HepG2 (cell line): ENCODE results near the gene ACTN1. TPM values are rescaled to one million over a fixed set of nuclear protein-coding genes. Genes with fewer than 3 reads are reported as not detected.

ENCODE experiments used
- NAIF1 ChIP-seq: sonication (generic); formaldehyde crosslinking; IDR thresholded peaks from 2 replicates; pipeline ENCODE4 v1.5.0; 2020; ENCODE audit warnings: mild to moderate bottlenecking, missing genetic modification reagents, borderline replicate concordance
- ONECUT2 ChIP-seq: sonication (generic); formaldehyde crosslinking; IDR thresholded peaks from 2 replicates; pipeline ENCODE4 v1.4.0; 2020; ENCODE audit warnings: missing genetic modification reagents
- SP1 ChIP-seq, 2 experiments: fragments of 450-650 bp in 1 of 2; sonication (generic) in 1 of 2; formaldehyde crosslinking in 1 of 2; IDR thresholded peaks; 2 replicates each; pipeline versions ENCODE4 v1.4.0 to v1.6.1; 2016 to 2020; ENCODE audit warnings: missing genetic modification reagents in 1 of 2
- U2AF2 ChIP-seq: fragments of 200-400 bp; formaldehyde crosslinking; IDR thresholded peaks from 2 replicates; pipeline ENCODE4 v1.6.1; 2017; ENCODE audit warnings: low read depth, mild to moderate bottlenecking, low read length
- ZNF207 ChIP-seq: fragments of 450-650 bp; IDR thresholded peaks from 2 replicates; pipeline ENCODE4 v1.6.1; 2016; ENCODE audit warnings: antibody characterized with exemption, borderline replicate concordance
- ZNF317 ChIP-seq: sonication (generic); formaldehyde crosslinking; IDR thresholded peaks from 2 replicates; pipeline ENCODE4 v1.5.0; 2020; ENCODE audit warnings: mild to moderate bottlenecking, missing genetic modification reagents
- ZNF761 ChIP-seq: sonication (generic); formaldehyde crosslinking; conservative IDR thresholded peaks from 2 replicates; pipeline ENCODE4 v1.4.0; 2020; ENCODE audit warnings: mild to moderate bottlenecking, missing genetic modification reagents
- polyA plus RNA-seq, 8 experiments: library from polyadenylated mRNA; depleted of rRNA in 3 of 8; stranded (reverse) in 7 of 8; unstranded in 1 of 8; fragments of >200 nt; fragmentation: Illumina TruSeq in 4 of 8; extraction: Trizol in 4 of 8; gene quantifications; 2 replicates each; pipeline versions ENCODE4 v1.2.1 to v1.2.3, GENCODE V29; 2011 to 2016; ENCODE audit warnings: low read depth in 4 of 8, missing spikeins in 1 of 8, mixed read lengths in 1 of 8; ENCODE audit not compliant: insufficient read depth in 1 of 8
- total RNA-seq, 5 experiments: library from RNA; depleted of rRNA; stranded (reverse); fragments of >200 nt; fragmentation: Illumina TruSeq; extraction: Trizol; gene quantifications; 2 replicates each; pipeline ENCODE4 v1.2.3, GENCODE V29; 2016; ENCODE audit warnings: low read depth in 1 of 5
- TF ChIP-seq, protein P1 (sequence below): sonication (generic); formaldehyde crosslinking; IDR thresholded peaks from 2 replicates; pipeline ENCODE4 v1.5.0; 2020; ENCODE audit warnings: missing genetic modification reagents
- TF ChIP-seq, protein P2 (sequence below): sonication (generic); formaldehyde crosslinking; IDR thresholded peaks from 2 replicates; pipeline ENCODE4 v1.4.0; 2020; ENCODE audit warnings: mild to moderate bottlenecking, missing genetic modification reagents
- TF ChIP-seq, protein P3 (sequence below): sonication (generic); formaldehyde crosslinking; IDR thresholded peaks from 2 replicates; pipeline ENCODE4 v1.5.0; 2020; ENCODE audit warnings: missing genetic modification reagents
- TF ChIP-seq, protein P4 (sequence below): sonication (generic); formaldehyde crosslinking; IDR thresholded peaks from 2 replicates; pipeline ENCODE4 v1.4.0; 2020; ENCODE audit warnings: low read depth, missing genetic modification reagents
- TF ChIP-seq, protein P5 (sequence below): sonication (generic); formaldehyde crosslinking; IDR thresholded peaks from 2 replicates; pipeline ENCODE4 v1.5.0; 2020; ENCODE audit warnings: mild to moderate bottlenecking, missing genetic modification reagents, borderline replicate concordance

The ACTN1 gene
- total and polyA plus RNA-seq, 2 of the 13 experiments (the other 11 are each of a cell fraction or from before 2014, with no cell fraction given): 58.6 to 162 TPM

DNA sequence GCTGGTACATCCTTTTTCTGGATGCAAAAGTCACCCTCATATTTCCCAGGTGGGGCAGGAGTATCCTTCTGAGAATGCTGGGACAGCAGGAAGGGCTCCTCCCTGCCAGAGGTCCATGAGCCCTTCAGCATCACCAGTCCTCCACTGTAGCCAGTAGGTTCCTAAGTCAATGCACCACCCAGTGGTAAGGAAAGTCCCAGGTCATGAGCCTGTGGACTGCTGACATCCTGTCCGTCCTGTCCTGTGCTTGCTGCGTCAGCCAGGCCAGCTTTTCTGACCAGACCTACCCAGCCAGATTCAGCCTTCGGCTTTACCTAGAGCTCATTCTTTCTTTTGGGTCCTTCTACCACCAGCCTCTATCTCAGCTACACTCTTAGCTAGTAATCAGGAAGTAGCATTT, 23.0 kb upstream of the ACTN1 start (continued):
- TF ChIP-seq, protein P1, sequence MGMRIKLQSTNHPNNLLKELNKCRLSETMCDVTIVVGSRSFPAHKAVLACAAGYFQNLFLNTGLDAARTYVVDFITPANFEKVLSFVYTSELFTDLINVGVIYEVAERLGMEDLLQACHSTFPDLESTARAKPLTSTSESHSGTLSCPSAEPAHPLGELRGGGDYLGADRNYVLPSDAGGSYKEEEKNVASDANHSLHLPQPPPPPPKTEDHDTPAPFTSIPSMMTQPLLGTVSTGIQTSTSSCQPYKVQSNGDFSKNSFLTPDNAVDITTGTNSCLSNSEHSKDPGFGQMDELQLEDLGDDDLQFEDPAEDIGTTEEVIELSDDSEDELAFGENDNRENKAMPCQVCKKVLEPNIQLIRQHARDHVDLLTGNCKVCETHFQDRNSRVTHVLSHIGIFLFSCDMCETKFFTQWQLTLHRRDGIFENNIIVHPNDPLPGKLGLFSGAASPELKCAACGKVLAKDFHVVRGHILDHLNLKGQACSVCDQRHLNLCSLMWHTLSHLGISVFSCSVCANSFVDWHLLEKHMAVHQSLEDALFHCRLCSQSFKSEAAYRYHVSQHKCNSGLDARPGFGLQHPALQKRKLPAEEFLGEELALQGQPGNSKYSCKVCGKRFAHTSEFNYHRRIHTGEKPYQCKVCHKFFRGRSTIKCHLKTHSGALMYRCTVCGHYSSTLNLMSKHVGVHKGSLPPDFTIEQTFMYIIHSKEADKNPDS (CRISPR knock-in tag): no peak
- TF ChIP-seq ZNF207: no peak
- TF ChIP-seq U2AF2: no peak
- TF ChIP-seq, protein P2, sequence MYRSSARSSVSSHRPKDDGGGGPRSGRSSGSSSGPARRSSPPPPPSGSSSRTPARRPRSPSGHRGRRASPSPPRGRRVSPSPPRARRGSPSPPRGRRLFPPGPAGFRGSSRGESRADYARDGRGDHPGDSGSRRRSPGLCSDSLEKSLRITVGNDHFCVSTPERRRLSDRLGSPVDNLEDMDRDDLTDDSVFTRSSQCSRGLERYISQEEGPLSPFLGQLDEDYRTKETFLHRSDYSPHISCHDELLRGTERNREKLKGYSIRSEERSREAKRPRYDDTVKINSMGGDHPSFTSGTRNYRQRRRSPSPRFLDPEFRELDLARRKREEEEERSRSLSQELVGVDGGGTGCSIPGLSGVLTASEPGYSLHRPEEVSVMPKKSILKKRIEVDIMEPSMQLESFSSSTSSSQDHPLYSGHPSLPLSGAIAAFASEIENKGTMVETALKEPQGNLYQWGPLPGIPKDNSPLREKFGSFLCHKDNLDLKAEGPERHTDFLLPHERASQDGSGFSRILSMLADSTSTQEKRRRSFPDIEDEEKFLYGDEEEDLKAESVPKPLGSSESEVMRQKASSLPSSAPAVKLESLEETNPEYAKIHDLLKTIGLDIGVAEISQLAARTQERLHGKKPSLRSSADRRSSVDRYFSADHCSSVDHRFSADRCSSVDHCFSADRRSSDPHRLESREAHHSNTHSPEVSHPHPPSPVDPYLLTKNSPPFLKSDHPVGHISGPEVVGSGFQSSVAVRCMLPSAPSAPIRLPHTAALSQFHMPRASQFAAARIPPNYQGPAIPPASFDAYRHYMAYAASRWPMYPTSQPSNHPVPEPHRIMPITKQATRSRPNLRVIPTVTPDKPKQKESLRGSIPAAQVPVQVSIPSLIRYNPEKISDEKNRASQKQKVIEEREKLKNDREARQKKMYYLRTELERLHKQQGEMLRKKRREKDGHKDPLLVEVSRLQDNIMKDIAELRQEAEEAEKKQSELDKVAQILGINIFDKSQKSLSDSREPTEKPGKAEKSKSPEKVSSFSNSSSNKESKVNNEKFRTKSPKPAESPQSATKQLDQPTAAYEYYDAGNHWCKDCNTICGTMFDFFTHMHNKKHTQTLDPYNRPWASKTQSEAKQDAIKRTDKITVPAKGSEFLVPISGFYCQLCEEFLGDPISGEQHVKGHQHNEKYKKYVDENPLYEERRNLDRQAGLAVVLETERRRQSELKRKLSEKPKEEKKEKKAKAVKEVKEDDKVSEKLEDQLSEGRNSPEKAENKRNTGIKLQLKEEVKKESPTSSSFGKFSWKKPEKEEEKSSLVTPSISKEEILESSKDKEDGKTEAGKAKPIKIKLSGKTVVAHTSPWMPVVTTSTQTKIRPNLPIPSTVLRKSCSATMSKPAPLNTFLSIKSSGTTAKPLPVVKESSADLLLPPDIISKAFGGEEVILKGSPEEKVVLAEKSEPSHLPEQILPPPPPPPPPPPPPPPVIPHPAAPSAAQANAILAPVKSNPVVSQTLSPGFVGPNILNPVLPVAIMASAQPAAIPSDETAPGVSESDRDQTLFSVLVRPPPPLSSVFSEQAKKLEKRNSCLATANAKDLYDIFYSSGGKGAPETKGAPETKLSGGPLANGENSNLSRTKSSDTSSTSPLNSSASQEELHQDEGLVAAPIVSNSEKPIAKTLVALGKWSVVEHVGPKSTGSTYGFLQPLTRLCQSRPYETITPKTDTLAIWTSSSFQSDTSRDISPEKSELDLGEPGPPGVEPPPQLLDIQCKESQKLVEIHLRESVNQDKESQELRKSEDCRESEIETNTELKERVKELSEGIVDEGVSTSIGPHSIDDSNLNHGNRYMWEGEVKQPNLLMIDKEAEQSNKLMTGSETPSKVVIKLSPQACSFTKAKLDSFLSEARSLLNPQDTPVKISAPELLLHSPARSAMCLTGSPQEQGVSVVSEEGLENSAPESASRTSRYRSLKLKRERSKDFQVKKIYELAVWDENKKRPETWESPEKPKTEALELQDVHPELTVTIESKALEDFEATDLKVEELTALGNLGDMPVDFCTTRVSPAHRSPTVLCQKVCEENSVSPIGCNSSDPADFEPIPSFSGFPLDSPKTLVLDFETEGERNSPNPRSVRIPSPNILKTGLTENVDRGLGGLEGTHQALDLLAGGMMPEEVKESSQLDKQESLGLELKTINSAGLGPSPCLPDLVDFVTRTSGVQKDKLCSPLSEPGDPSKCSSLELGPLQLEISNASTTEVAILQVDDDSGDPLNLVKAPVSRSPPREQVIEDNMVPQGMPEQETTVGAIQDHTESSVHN (CRISPR knock-in tag): no peak
- TF ChIP-seq NAIF1 (CRISPR knock-in tag): no peak
- TF ChIP-seq ZNF317 (CRISPR knock-in tag): no peak
- no peak for TF ChIP-seq SP1 (IDR thresholded peaks at IDR 0.05)
- TF ChIP-seq SP1 (CRISPR knock-in tag; IDR thresholded peaks at IDR 0.05): no peak
- TF ChIP-seq, protein P3, sequence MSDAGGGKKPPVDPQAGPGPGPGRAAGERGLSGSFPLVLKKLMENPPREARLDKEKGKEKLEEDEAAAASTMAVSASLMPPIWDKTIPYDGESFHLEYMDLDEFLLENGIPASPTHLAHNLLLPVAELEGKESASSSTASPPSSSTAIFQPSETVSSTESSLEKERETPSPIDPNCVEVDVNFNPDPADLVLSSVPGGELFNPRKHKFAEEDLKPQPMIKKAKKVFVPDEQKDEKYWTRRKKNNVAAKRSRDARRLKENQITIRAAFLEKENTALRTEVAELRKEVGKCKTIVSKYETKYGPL (CRISPR knock-in tag): no peak
- TF ChIP-seq ZNF761 (CRISPR knock-in tag): no peak
- TF ChIP-seq, protein P4, sequence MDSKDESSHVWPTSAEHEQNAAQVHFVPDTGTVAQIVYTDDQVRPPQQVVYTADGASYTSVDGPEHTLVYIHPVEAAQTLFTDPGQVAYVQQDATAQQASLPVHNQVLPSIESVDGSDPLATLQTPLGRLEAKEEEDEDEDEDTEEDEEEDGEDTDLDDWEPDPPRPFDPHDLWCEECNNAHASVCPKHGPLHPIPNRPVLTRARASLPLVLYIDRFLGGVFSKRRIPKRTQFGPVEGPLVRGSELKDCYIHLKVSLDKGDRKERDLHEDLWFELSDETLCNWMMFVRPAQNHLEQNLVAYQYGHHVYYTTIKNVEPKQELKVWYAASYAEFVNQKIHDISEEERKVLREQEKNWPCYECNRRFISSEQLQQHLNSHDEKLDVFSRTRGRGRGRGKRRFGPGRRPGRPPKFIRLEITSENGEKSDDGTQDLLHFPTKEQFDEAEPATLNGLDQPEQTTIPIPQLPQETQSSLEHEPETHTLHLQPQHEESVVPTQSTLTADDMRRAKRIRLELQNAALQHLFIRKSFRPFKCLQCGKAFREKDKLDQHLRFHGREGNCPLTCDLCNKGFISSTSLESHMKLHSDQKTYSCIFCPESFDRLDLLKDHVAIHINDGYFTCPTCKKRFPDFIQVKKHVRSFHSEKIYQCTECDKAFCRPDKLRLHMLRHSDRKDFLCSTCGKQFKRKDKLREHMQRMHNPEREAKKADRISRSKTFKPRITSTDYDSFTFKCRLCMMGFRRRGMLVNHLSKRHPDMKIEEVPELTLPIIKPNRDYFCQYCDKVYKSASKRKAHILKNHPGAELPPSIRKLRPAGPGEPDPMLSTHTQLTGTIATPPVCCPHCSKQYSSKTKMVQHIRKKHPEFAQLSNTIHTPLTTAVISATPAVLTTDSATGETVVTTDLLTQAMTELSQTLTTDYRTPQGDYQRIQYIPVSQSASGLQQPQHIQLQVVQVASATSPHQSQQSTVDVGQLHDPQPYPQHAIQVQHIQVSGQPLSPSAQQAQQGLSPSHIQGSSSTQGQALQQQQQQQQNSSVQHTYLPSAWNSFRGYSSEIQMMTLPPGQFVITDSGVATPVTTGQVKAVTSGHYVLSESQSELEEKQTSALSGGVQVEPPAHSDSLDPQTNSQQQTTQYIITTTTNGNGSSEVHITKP (CRISPR knock-in tag): no peak
- TF ChIP-seq ONECUT2 (CRISPR knock-in tag): no peak
- TF ChIP-seq, protein P5, sequence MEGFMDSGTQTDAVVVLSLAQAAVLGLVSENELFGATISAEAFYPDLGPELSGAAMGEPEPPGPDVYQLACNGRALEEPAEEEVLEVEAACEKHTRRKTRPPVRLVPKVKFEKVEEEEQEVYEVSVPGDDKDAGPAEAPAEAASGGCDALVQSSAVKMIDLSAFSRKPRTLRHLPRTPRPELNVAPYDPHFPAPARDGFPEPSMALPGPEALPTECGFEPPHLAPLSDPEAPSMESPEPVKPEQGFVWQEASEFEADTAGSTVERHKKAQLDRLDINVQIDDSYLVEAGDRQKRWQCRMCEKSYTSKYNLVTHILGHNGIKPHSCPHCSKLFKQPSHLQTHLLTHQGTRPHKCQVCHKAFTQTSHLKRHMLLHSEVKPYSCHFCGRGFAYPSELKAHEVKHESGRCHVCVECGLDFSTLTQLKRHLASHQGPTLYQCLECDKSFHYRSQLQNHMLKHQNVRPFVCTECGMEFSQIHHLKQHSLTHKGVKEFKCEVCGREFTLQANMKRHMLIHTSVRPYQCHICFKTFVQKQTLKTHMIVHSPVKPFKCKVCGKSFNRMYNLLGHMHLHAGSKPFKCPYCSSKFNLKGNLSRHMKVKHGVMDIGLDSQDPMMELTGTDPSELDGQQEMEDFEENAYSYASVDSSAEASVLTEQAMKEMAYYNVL (CRISPR knock-in tag): no peak
